Measurements from ENCODE around the gene HS2ST1.

GRCh38 chr1:87094238-87094637, 179.8 kb downstream of the HS2ST1 start:
- TF ChIP-seq CTCF (conservative IDR thresholded peaks at IDR 0.05 in 1 of 2, IDR thresholded peaks at IDR 0.05 in 1 of 2; ENCODE audit: low read depth in 1 of 2, low read length in 2 of 2) = no peak
- TF ChIP-seq EZH2 (IDR thresholded peaks at IDR 0.05; ENCODE audit: low read length, missing control alignments) = no peak
